ENCODE results near the gene CYP2W1.

CYP2W1 gene

DNA sequence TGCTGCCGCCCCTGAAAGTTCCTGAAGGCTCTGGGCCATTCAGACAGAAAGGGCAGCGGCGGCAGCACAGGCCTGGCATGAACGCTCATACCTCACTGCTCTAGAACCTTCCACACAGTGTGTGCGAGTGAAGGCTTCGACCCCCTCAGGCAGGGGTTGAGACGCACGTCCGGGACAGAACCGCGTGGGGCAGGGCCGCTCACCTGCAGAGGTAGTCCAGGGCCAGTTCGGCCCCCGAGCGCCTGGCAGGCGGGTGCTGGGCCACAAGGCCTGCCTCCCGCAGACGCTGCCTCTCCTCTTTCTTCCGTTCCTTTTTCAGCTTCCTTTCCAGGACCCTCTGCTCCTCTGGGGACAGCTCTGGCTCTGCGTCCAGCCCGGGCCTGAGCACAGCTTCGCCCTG is 26.8 kb downstream of the CYP2W1 start:
- no peaks in the 10 kb centered on the region for H3K27me3 ChIP-seq (ENCODE audit: control insufficient read depth in 2 of 2, insufficient read depth in 2 of 2, low read length in 2 of 2)
- peaks cover 0 to 4% of the 10 kb centered on the region in 2 donors for H3K4me1 ChIP-seq (ENCODE audit: control insufficient read depth in 2 of 2, insufficient read depth in 2 of 2, low read length in 2 of 2)
- H3K9ac ChIP-seq (ENCODE audit: low read depth in 1 of 2, low read length in 2 of 2): no peak overlapping the region
- H3K36me3 ChIP-seq (ENCODE audit: control insufficient read depth in 2 of 2, insufficient read depth in 2 of 2, low read length in 2 of 2): peaks cover 4 to 9% of the 10 kb centered on the region in 2 donors
- no peaks in the 10 kb centered on the region for H3K9me3 ChIP-seq (ENCODE audit: control insufficient read depth in 2 of 2, low read length in 2 of 2)
- no peak overlapping the region for H3K4me3 ChIP-seq (ENCODE audit: low read length in 2 of 2)
- H3K27ac ChIP-seq (ENCODE audit: low read depth in 2 of 2, low read length in 2 of 2): no peak overlapping the region

DNA sequence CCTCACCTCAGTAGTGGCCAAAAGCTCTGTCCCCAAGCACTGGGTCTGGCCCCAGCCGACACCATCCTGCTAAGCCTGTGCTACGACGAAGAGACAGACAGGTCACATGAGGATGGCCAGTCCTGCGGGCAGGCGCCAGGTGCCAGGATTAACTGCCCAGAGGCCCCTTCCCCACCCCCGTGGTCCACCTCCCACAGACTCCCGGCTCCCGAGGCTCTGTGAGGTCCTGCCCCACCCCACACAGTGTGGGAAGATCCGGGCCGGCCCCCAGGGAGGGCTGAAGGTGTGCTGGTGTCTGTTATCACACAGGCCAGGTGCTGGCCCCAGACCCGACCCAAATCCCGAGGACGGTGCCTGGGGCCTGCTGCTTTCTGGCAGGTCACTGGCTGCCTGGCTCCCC is 27.2 kb downstream of the CYP2W1 start:
- H3K36me3 ChIP-seq (ENCODE audit: control insufficient read depth in 2 of 2, insufficient read depth in 2 of 2, low read length in 2 of 2): peaks cover 4 to 9% of the 10 kb centered on the region in 2 donors
- no peaks in the 10 kb centered on the region for H3K9me3 ChIP-seq (ENCODE audit: control insufficient read depth in 2 of 2, low read length in 2 of 2)
- no peak overlapping the region for H3K4me3 ChIP-seq (ENCODE audit: low read length in 2 of 2)
- H3K9ac ChIP-seq (ENCODE audit: low read depth in 1 of 2, low read length in 2 of 2): no peak overlapping the region
- H3K4me1 ChIP-seq (ENCODE audit: control insufficient read depth in 2 of 2, insufficient read depth in 2 of 2, low read length in 2 of 2): peaks cover 0 to 4% of the 10 kb centered on the region in 2 donors
- H3K27ac ChIP-seq (ENCODE audit: low read depth in 2 of 2, low read length in 2 of 2): no peak overlapping the region
- H3K27me3 ChIP-seq (ENCODE audit: control insufficient read depth in 2 of 2, insufficient read depth in 2 of 2, low read length in 2 of 2): no peaks in the 10 kb centered on the region

DNA sequence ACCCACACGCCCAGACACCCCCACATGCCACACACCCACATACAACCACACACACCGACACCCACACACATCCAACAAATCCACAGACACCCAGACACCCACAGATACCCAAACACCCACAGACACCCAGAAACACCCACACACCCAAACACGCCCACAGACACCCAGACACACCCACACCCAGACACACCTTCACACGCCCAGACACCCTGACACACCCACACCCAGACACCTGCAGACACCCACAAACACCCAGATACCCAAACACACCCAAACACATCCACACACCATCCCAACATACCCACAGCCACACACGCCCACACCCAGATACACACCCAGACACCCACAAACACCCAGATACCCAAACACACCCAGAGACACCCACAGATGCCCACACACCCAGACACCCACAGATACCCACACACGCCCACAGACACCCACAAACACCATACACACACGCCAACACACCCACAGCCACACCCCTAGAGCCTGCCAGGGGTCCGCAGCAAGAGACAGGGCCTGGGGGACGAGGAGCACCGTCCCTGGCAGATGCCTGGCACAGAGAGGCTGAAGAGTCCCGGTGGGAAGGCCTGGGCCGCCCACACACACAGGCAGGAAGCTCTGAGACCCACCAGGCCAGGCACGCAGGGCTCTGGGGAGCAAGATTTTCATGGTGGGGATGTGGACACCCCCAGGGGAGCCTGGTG is 28.5 kb downstream of the CYP2W1 start:
- H3K9me3 ChIP-seq (ENCODE audit: control insufficient read depth in 2 of 2, low read length in 2 of 2): no peaks in the 10 kb centered on the region
- H3K9ac ChIP-seq (ENCODE audit: low read depth in 1 of 2, low read length in 2 of 2): no peak overlapping the region
- H3K4me3 ChIP-seq (ENCODE audit: low read length in 2 of 2): no peak overlapping the region
- H3K4me1 ChIP-seq (ENCODE audit: control insufficient read depth in 2 of 2, insufficient read depth in 2 of 2, low read length in 2 of 2): peaks cover 0 to 4% of the 10 kb centered on the region in 2 donors
- no peak overlapping the region for H3K27ac ChIP-seq (ENCODE audit: low read depth in 2 of 2, low read length in 2 of 2)
- peaks cover 4 to 9% of the 10 kb centered on the region in 2 donors for H3K36me3 ChIP-seq (ENCODE audit: control insufficient read depth in 2 of 2, insufficient read depth in 2 of 2, low read length in 2 of 2)
- no peaks in the 10 kb centered on the region for H3K27me3 ChIP-seq (ENCODE audit: control insufficient read depth in 2 of 2, insufficient read depth in 2 of 2, low read length in 2 of 2)

DNA sequence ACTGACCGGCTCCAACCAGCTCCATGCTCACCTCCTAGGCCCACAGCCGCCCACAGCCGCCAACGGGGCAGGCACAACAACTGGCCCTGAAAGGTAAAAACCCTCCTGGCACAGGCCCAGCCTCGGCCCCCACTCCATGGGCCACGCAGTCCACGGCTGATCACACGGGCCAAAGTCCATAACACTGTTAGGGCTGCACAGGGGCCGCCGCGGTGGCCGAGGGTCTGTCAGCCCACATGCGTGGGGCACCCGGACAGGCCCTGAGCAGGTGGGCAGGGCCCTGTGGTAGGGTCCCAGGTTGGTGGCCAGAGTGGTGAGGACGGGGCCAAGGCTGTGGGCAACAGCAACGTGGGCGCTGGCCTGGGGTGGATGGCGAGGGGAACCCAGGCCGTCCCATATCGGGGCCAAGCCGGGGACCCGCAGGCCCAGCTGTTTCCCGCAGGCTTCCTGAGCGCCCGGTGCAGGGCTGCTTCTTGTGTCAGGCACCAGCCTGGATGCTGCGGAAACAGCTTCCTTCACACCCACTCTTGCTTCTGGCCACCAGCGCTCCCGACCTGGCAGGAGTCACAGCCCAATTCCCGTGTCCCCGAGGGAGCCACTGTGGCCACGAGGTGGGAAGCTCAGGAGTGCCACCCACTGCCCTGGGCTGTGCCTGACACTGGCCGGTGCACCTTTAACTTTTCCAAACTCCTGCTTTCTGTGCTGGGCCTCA is 29.2 kb downstream of the CYP2W1 start:
- no peak overlapping the region for H3K27ac ChIP-seq (ENCODE audit: low read depth in 2 of 2, low read length in 2 of 2)
- H3K27me3 ChIP-seq (ENCODE audit: control insufficient read depth in 2 of 2, insufficient read depth in 2 of 2, low read length in 2 of 2): no peaks in the 10 kb centered on the region
- peaks cover 0 to 4% of the 10 kb centered on the region in 2 donors for H3K4me1 ChIP-seq (ENCODE audit: control insufficient read depth in 2 of 2, insufficient read depth in 2 of 2, low read length in 2 of 2)
- no peak overlapping the region for H3K9ac ChIP-seq (ENCODE audit: low read depth in 1 of 2, low read length in 2 of 2)
- H3K4me3 ChIP-seq (ENCODE audit: low read length in 2 of 2): no peak overlapping the region
- peaks cover 4 to 9% of the 10 kb centered on the region in 2 donors for H3K36me3 ChIP-seq (ENCODE audit: control insufficient read depth in 2 of 2, insufficient read depth in 2 of 2, low read length in 2 of 2)
- no peaks in the 10 kb centered on the region for H3K9me3 ChIP-seq (ENCODE audit: control insufficient read depth in 2 of 2, low read length in 2 of 2)

DNA sequence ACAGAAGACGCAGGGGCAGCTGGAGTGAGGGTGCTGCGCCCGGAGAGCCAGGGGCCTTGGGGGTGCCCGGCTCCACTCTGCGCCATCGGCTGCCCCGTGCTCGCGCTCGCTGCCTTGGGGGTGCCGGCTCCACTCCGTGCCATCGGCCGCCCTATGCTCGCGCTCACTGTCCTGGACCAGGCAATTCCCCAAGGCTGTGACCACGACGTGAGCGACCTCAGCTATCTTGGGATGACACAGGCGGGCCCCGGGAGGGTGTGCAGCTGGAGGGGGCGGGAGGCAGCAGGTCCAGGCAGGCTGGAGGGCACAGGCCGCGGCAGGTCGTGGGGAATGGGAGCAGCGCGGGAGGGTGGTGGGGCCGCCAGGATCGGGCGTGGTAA is 29.7 kb downstream of the CYP2W1 start:
- no peaks in the 10 kb centered on the region for H3K9me3 ChIP-seq (ENCODE audit: control insufficient read depth in 2 of 2, low read length in 2 of 2)
- no peak overlapping the region for H3K27ac ChIP-seq (ENCODE audit: low read depth in 2 of 2, low read length in 2 of 2)
- H3K4me3 ChIP-seq (ENCODE audit: low read length in 2 of 2): no peak overlapping the region
- H3K27me3 ChIP-seq (ENCODE audit: control insufficient read depth in 2 of 2, insufficient read depth in 2 of 2, low read length in 2 of 2): no peaks in the 10 kb centered on the region
- no peak overlapping the region for H3K9ac ChIP-seq (ENCODE audit: low read depth in 1 of 2, low read length in 2 of 2)
- peaks cover 4 to 7% of the 10 kb centered on the region in 2 donors for H3K36me3 ChIP-seq (ENCODE audit: control insufficient read depth in 2 of 2, insufficient read depth in 2 of 2, low read length in 2 of 2)
- peaks cover 0 to 4% of the 10 kb centered on the region in 2 donors for H3K4me1 ChIP-seq (ENCODE audit: control insufficient read depth in 2 of 2, insufficient read depth in 2 of 2, low read length in 2 of 2)

DNA sequence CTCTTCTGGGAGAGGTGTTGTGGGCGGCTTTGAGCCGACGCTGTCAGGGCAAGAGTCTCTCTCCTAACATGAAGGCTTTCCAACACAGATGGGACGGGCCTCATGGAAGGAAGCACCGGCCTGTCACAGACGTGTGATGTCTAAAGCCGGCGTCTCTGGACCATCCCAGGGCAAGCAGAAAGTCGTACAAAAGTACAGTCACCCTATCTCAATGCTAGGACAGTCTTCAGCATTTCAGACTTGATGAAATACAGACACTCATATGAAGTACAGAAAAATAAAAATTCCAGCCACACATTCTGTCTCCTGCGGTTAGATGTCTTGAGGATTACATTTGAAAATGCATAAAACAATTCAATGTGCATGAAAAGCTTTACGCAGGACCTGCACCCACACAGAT is 30.6 kb downstream of the CYP2W1 start:
- no peak overlapping the region for H3K9ac ChIP-seq (ENCODE audit: low read depth in 1 of 2, low read length in 2 of 2)
- no peaks in the 10 kb centered on the region for H3K9me3 ChIP-seq (ENCODE audit: control insufficient read depth in 2 of 2, low read length in 2 of 2)
- H3K27me3 ChIP-seq (ENCODE audit: control insufficient read depth in 2 of 2, insufficient read depth in 2 of 2, low read length in 2 of 2): no peaks in the 10 kb centered on the region
- peaks cover 4 to 5% of the 10 kb centered on the region in 2 donors for H3K36me3 ChIP-seq (ENCODE audit: control insufficient read depth in 2 of 2, insufficient read depth in 2 of 2, low read length in 2 of 2)
- H3K27ac ChIP-seq (ENCODE audit: low read depth in 2 of 2, low read length in 2 of 2): no peak overlapping the region
- H3K4me1 ChIP-seq (ENCODE audit: control insufficient read depth in 2 of 2, insufficient read depth in 2 of 2, low read length in 2 of 2): no peaks in the 10 kb centered on the region
- no peak overlapping the region for H3K4me3 ChIP-seq (ENCODE audit: low read length in 2 of 2)

DNA sequence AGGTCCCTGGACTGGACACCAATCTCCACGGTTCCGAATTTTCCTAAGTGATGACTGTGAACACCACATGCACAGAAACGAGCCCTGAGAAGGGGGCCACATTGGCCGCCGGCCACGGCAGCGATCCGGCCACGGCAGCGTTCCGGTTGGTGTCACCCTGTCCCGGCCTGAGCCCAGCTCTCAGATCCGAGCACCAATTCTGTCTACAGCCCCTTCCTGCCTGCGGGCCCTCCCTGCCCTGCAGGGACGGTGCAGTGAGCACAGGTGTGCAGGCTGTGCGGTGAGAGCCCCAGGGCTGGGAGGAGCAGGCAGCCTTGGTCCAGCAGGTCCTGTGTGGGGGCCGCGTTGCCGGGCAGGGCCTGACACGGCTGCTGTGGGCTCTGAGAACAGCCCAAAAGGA is 31.7 kb downstream of the CYP2W1 start:
- no peaks in the 10 kb centered on the region for H3K27me3 ChIP-seq (ENCODE audit: control insufficient read depth in 2 of 2, insufficient read depth in 2 of 2, low read length in 2 of 2)
- peaks cover 0 to under 1% of the 10 kb centered on the region in 2 donors for H3K36me3 ChIP-seq (ENCODE audit: control insufficient read depth in 2 of 2, insufficient read depth in 2 of 2, low read length in 2 of 2)
- no peak overlapping the region for H3K4me3 ChIP-seq (ENCODE audit: low read length in 2 of 2)
- H3K27ac ChIP-seq (ENCODE audit: low read depth in 2 of 2, low read length in 2 of 2): no peak overlapping the region
- H3K4me1 ChIP-seq (ENCODE audit: control insufficient read depth in 2 of 2, insufficient read depth in 2 of 2, low read length in 2 of 2): no peaks in the 10 kb centered on the region
- H3K9me3 ChIP-seq (ENCODE audit: control insufficient read depth in 2 of 2, low read length in 2 of 2): no peaks in the 10 kb centered on the region
- H3K9ac ChIP-seq (ENCODE audit: low read depth in 1 of 2, low read length in 2 of 2): no peak overlapping the region

DNA sequence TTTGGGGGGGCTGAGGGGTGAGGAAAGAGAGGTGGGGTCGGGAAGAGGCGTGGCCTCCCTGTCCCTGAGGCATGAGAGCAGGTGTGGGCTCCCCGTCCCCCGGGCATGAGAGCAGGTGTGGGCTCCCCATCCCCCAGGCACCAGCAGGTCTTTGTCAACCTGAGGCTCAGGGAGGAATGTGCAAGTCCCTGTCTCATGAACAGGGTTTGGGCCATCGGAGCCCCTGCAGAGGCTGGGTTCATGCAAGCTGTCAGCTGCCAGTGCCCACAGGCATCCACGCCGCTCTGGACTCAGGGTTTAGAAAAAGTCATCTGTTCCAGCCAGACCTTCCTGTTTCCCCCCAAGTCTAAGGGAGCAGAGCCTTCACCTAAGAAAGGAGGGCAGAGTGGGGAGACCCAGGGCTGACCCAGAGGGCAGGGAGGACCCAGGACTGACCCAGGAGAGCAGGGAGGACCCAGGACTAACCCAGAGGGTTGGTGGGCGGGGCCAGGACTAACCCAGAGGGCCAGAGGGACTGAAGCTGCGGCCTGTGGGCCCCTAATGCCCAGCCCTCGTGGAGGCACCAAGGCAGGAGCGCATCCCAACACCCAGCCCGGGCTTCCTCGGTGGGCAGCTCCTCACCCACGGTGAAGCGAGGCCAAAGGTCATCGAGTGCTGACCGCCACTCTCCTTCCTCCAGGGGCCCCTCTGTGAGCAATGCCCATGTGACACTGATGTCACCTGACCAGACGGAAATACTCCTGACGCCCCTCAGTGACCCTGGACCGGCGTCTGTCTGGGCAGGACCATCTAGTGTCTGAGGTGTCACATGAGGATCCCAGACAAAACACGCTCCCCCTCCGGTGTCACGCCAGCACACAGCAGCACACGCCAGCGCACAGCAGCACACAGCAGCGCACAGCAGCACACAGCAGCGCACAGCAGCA is 32.5 kb downstream of the CYP2W1 start:
- H3K4me1 ChIP-seq (ENCODE audit: control insufficient read depth in 2 of 2, insufficient read depth in 2 of 2, low read length in 2 of 2): no peaks in the 10 kb centered on the region
- no peak overlapping the region for H3K9ac ChIP-seq (ENCODE audit: low read depth in 1 of 2, low read length in 2 of 2)
- H3K4me3 ChIP-seq (ENCODE audit: low read length in 2 of 2): no peak overlapping the region
- no peak overlapping the region for H3K27ac ChIP-seq (ENCODE audit: low read depth in 2 of 2, low read length in 2 of 2)
- H3K27me3 ChIP-seq (ENCODE audit: control insufficient read depth in 2 of 2, insufficient read depth in 2 of 2, low read length in 2 of 2): no peaks in the 10 kb centered on the region
- H3K36me3 ChIP-seq (ENCODE audit: control insufficient read depth in 2 of 2, insufficient read depth in 2 of 2, low read length in 2 of 2): no peaks in the 10 kb centered on the region
- no peaks in the 10 kb centered on the region for H3K9me3 ChIP-seq (ENCODE audit: control insufficient read depth in 2 of 2, low read length in 2 of 2)

DNA sequence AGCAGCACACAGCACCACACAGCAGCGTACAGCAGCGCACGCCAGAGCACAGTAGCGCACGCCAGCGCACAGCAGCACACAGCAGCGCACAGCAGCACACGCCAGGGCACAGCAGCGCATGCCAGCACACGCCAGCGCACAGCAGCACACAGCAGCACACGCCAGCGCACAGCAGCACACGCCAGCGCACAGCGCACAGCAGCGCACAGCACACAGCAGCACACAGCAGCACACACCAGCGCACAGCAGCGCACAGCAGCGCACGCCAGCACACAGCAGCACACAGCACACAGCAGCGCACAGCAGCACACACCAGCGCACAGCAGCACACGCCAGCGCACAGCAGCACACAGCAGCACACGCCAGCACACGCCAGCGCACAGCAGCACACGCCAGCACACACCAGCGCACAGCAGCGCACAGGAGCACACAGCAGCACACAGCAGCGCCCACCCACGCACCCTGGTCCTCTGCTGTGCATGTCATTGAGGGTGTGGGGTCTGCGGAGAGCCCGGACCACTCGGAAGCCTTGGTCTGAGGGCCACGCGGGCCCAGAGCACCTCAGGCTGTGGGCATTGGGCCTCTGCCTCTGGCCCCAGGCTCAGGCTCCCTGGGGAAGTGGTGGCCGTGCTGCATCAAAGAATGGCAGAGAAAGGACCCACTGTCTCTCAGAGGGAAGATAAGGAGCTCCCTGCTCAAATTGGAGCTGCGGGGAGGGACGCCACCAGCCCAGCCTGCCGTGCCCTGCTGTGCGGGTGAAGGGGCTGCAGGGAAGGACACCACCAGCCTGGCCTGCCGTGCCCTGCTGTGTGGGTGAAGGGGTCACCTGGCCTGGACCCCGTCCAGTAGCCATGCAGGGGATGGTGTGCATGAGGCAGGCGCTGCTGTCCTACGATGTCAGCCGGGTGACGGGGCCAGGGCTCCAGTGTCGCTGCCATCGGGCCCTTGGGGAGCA is 33.9 kb downstream of the CYP2W1 start:
- no peak overlapping the region for H3K9ac ChIP-seq (ENCODE audit: low read depth in 1 of 2, low read length in 2 of 2)
- H3K27ac ChIP-seq (ENCODE audit: low read depth in 2 of 2, low read length in 2 of 2): no peak overlapping the region
- no peak overlapping the region for H3K4me3 ChIP-seq (ENCODE audit: low read length in 2 of 2)
- no peaks in the 10 kb centered on the region for H3K4me1 ChIP-seq (ENCODE audit: control insufficient read depth in 2 of 2, insufficient read depth in 2 of 2, low read length in 2 of 2)
- no peaks in the 10 kb centered on the region for H3K9me3 ChIP-seq (ENCODE audit: control insufficient read depth in 2 of 2, low read length in 2 of 2)
- no peaks in the 10 kb centered on the region for H3K27me3 ChIP-seq (ENCODE audit: control insufficient read depth in 2 of 2, insufficient read depth in 2 of 2, low read length in 2 of 2)
- H3K36me3 ChIP-seq (ENCODE audit: control insufficient read depth in 2 of 2, insufficient read depth in 2 of 2, low read length in 2 of 2): no peaks in the 10 kb centered on the region
